Neural progenitor cell (in vitro differentiated cells): ENCODE measurements around the gene FAM83E.

ENCODE experiments used
- EZH2 ChIP-seq: fragments of 200-600 bp; sonication (generic); IDR thresholded peaks from 2 replicates; pipeline ENCODE4 v1.6.1; 2017; ENCODE audit warnings: antibody characterized with exemption, mild to moderate bottlenecking, moderate library complexity
- TF ChIP-seq, protein P1 (sequence below): fragments of 200-600 bp; sonication (generic); IDR thresholded peaks from 2 replicates; pipeline ENCODE4 v1.5.1; 2017; ENCODE audit warnings: antibody characterized with exemption, mild to moderate bottlenecking

DNA sequence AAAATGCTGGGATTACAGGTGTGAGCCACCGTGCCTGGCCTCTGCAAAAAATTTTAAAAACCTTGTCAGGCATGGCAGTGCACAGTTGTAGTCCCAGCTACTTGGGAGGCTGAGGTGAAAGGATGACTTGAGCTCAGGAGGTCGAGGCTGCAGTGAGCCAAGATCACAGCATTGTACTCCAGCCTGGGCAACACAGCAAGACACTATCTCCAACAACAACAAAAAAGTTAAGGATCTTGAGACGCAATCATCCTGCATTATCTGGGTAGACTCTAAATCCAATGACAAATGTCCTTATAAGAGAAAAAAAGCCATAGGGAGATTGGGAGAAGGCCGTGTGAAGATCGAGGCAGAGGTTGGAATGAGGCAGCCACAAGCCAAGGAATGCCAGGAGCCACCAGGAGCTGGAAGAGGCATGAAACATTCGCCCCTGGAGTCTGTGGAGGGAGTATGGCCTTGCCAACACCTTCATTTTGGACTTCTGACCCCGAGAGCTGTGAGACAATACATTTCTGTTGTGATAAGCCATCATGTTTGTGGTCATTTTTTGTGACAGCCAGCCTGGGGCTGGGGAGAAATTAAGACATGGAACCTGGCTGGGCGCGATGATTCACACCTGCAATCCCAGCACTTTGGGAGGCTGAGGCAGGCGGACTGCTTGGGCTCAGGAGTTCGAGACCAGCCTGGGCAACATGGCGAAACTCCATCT is 36.3 kb upstream of the FAM83E start:
- TF ChIP-seq, protein P1, sequence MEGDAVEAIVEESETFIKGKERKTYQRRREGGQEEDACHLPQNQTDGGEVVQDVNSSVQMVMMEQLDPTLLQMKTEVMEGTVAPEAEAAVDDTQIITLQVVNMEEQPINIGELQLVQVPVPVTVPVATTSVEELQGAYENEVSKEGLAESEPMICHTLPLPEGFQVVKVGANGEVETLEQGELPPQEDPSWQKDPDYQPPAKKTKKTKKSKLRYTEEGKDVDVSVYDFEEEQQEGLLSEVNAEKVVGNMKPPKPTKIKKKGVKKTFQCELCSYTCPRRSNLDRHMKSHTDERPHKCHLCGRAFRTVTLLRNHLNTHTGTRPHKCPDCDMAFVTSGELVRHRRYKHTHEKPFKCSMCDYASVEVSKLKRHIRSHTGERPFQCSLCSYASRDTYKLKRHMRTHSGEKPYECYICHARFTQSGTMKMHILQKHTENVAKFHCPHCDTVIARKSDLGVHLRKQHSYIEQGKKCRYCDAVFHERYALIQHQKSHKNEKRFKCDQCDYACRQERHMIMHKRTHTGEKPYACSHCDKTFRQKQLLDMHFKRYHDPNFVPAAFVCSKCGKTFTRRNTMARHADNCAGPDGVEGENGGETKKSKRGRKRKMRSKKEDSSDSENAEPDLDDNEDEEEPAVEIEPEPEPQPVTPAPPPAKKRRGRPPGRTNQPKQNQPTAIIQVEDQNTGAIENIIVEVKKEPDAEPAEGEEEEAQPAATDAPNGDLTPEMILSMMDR, result no peak
- no peak for TF ChIP-seq EZH2
